ENCODE results near the gene PRB3. TPM values are rescaled to one million over a fixed set of nuclear protein-coding genes. Genes with fewer than 3 reads are reported as not detected.

Gene PRB3
- total RNA-seq, 1 experiment from 2014 or later = not detected

- H3K4me3 ChIP-seq (ENCODE audit: low read length) = no peak overlapping the region
- H3K27me3 ChIP-seq (ENCODE audit: low read length) = no peaks in the 10 kb centered on the region
- H3K27ac ChIP-seq (ENCODE audit: low read length) = no peak overlapping the region
- H3K9me3 ChIP-seq (ENCODE audit: low read length) = no peaks in the 10 kb centered on the region
- H3K9me2 ChIP-seq (replicated peaks; ENCODE audit: insufficient read depth, low read length) = no peaks in the 10 kb centered on the region
- H4K20me1 ChIP-seq (ENCODE audit: insufficient read depth, low read depth, low read length) = peaks cover 9% of the 10 kb centered on the region
- no peak for DNase-seq
- H3K9ac ChIP-seq (ENCODE audit: low read length) = no peak overlapping the region
- H3K4me2 ChIP-seq (ENCODE audit: low read depth, low read length, poor library complexity, severe bottlenecking) = no peak overlapping the region
- no peak overlapping the region for H2AFZ ChIP-seq (ENCODE audit: low read length)
- no peaks in the 10 kb centered on the region for H3K4me1 ChIP-seq (ENCODE audit: low read length)
- H3K36me3 ChIP-seq (ENCODE audit: insufficient read depth, low read length) = no peaks in the 10 kb centered on the region
- H3K79me2 ChIP-seq (ENCODE audit: low read length) = no peaks in the 10 kb centered on the region
Measured at GRCh38 chr12:11238275-11238674, 31.2 kb downstream of the PRB3 start.

GRCh38 chr12:11233532-11233931 lies 36.0 kb downstream of the PRB3 start:
- Histone ChIP-seq H3K79me2 (ENCODE audit: low read length) (no peaks in the 10 kb centered on the region), H3K4me2 (ENCODE audit: low read depth, low read length, poor library complexity, severe bottlenecking) (no peak overlapping the region), H3K9me3 (ENCODE audit: low read length) (no peaks in the 10 kb centered on the region), H3K4me3 (ENCODE audit: low read length) (no peak overlapping the region), H3K9me2 (replicated peaks; ENCODE audit: insufficient read depth, low read length) (no peaks in the 10 kb centered on the region), H2AFZ (ENCODE audit: low read length) (no peak overlapping the region), H3K36me3 (ENCODE audit: insufficient read depth, low read length) (no peaks in the 10 kb centered on the region), H3K27ac (ENCODE audit: low read length) (no peak overlapping the region), H4K20me1 (ENCODE audit: insufficient read depth, low read depth, low read length) (peaks cover 13% of the 10 kb centered on the region), H3K27me3 (ENCODE audit: low read length) (no peaks in the 10 kb centered on the region), H3K4me1 (ENCODE audit: low read length) (no peaks in the 10 kb centered on the region), H3K9ac (ENCODE audit: low read length) (no peak overlapping the region)
- DNase-seq = no peak

GRCh38 chr12:11228296-11228879 lies 41.1 kb downstream of the PRB3 start:
- no peaks in the 10 kb centered on the region for H3K4me1 ChIP-seq (ENCODE audit: low read length)
- H3K4me2 ChIP-seq (ENCODE audit: low read depth, low read length, poor library complexity, severe bottlenecking) = no peak overlapping the region
- H3K4me3 ChIP-seq (ENCODE audit: low read length) = no peak overlapping the region

GRCh38 chr12:11227373-11227772 lies 42.1 kb downstream of the PRB3 start:
- Histone ChIP-seq H3K4me3 (ENCODE audit: low read length) (no peak overlapping the region), H3K4me2 (ENCODE audit: low read depth, low read length, poor library complexity, severe bottlenecking) (no peak overlapping the region), H3K4me1 (ENCODE audit: low read length) (no peaks in the 10 kb centered on the region), H4K20me1 (ENCODE audit: insufficient read depth, low read depth, low read length) (peaks cover 10% of the 10 kb centered on the region; the same call in 1 of the 2 replicates), H3K9ac (ENCODE audit: low read length) (no peak overlapping the region), H2AFZ (ENCODE audit: low read length) (no peak overlapping the region), H3K9me2 (replicated peaks; ENCODE audit: insufficient read depth, low read length) (no peaks in the 10 kb centered on the region), H3K27ac (ENCODE audit: low read length) (no peak overlapping the region), H3K79me2 (ENCODE audit: low read length) (no peaks in the 10 kb centered on the region), H3K9me3 (ENCODE audit: low read length) (no peaks in the 10 kb centered on the region), H3K27me3 (ENCODE audit: low read length) (no peaks in the 10 kb centered on the region), H3K36me3 (ENCODE audit: insufficient read depth, low read length) (no peaks in the 10 kb centered on the region)
- no peak for DNase-seq

More at GRCh38 chr12:11228296-11228879, 41.1 kb downstream of the PRB3 start:
- H3K9me2 ChIP-seq (replicated peaks; ENCODE audit: insufficient read depth, low read length) = no peaks in the 10 kb centered on the region
- H3K27ac ChIP-seq (ENCODE audit: low read length) = no peak overlapping the region
- H3K9ac ChIP-seq (ENCODE audit: low read length) = no peak overlapping the region
- no peak overlapping the region for H2AFZ ChIP-seq (ENCODE audit: low read length)
- H3K36me3 ChIP-seq (ENCODE audit: insufficient read depth, low read length) = no peaks in the 10 kb centered on the region
- H3K27me3 ChIP-seq (ENCODE audit: low read length) = no peaks in the 10 kb centered on the region
- peaks cover 10% of the 10 kb centered on the region for H4K20me1 ChIP-seq (ENCODE audit: insufficient read depth, low read depth, low read length)
- DNase-seq = peak; percentile 75
- H3K79me2 ChIP-seq (ENCODE audit: low read length) = no peaks in the 10 kb centered on the region
- no peaks in the 10 kb centered on the region for H3K9me3 ChIP-seq (ENCODE audit: low read length)

Other genes with a start within 250 kb of the PRB3 start
- 3.5 and 16.4 TPM in 2 replicates for gene TAS2R19, start 247.1 kb downstream of the PRB3 start, total RNA-seq (2014; rRNA removed; shearing (Covaris generic); ENCODE audit: low replicate concordance)
- gene TAS2R31, start 238.3 kb downstream of the PRB3 start, total RNA-seq (2014; rRNA removed; shearing (Covaris generic); ENCODE audit: low replicate concordance) = 9.5 and 18.0 TPM in 2 replicates
- 0.83 and 6.3 TPM in 2 replicates for gene TAS2R46, start 207.4 kb downstream of the PRB3 start, total RNA-seq (2014; rRNA removed; shearing (Covaris generic); ENCODE audit: low replicate concordance)
- gene TAS2R43, start 177.4 kb downstream of the PRB3 start, total RNA-seq (2014; rRNA removed; shearing (Covaris generic); ENCODE audit: low replicate concordance) = 0.90 and 7.6 TPM in 2 replicates
- 6.0 and 13.9 TPM in 2 replicates for gene TAS2R30, start 135.1 kb downstream of the PRB3 start, total RNA-seq (2014; rRNA removed; shearing (Covaris generic); ENCODE audit: low replicate concordance)
- gene SMIM10L1, start 98.5 kb downstream of the PRB3 start, total RNA-seq (2014; rRNA removed; shearing (Covaris generic); ENCODE audit: low replicate concordance) = 4.9 and 9.0 TPM in 2 replicates
- not detected in 2 replicates for gene TAS2R42, start 82.8 kb downstream of the PRB3 start, total RNA-seq (2014; rRNA removed; shearing (Covaris generic); ENCODE audit: low replicate concordance)
- not detected in 2 replicates for gene PRB4, start 40.7 kb upstream of the PRB3 start, total RNA-seq (2014; rRNA removed; shearing (Covaris generic); ENCODE audit: low replicate concordance)
- gene PRB2, start 125.9 kb upstream of the PRB3 start, total RNA-seq (2014; rRNA removed; shearing (Covaris generic); ENCODE audit: low replicate concordance) = not detected in 2 replicates